RWPE1 (cell line): ENCODE data around the gene QSOX1.
A peak's percentile ranks its signal among the peaks of the same experiment; 100 is the strongest.

ENCODE experiments used
- CTCF ChIA-PET: fragments of 350-600 bp; sonication (Branson Sonifier 250); formaldehyde crosslinking; extraction: SDS; loops from one replicate; lab custom pipeline; 2021; lab: Yijun Ruan, JAX
- POLR2A ChIA-PET: fragments of 400-600 bp; formaldehyde crosslinking; extraction: SDS; loops from one replicate; lab custom pipeline; 2020; ENCODE audit warnings: antibody characterized with exemption; ENCODE audit not compliant: low non-redundant PET; lab: Yijun Ruan, JAX
- DNase-seq: peaks from one replicate; pipeline ENCODE4 v3.0.0; 2012; ENCODE audit warnings: low spot score
- H3K27ac ChIP-seq: fragments of 450-650 bp; 2 replicates; pipeline ENCODE4 v1.5.1; 2017
- CTCF ChIP-seq: fragments of 450-650 bp; conservative IDR thresholded peaks from 2 replicates; pipeline ENCODE4 v1.5.1; 2017; ENCODE audit warnings: low read depth, mild to moderate bottlenecking

Gene QSOX1

GRCh38 chr1:180167021-180167701 is 12.5 kb downstream of the QSOX1 start:
- no peak for TF ChIP-seq CTCF
- peak overlapping the region; percentile 76 for H3K27ac ChIP-seq
- DNase-seq: no peak
- ChIA-PET POLR2A (interaction anchor here (0.6 kb wide), 1 partner anchor 45 kb away, joined by 3 read pairs; no protein-coding TSS in a partner anchor), CTCF (interaction anchor here (0.6 to 1.8 kb wide), 6 partner anchors 9 to 461 kb away, joined by 3 to 6 read pairs (median 4); no protein-coding TSS in a partner anchor)

DNA sequence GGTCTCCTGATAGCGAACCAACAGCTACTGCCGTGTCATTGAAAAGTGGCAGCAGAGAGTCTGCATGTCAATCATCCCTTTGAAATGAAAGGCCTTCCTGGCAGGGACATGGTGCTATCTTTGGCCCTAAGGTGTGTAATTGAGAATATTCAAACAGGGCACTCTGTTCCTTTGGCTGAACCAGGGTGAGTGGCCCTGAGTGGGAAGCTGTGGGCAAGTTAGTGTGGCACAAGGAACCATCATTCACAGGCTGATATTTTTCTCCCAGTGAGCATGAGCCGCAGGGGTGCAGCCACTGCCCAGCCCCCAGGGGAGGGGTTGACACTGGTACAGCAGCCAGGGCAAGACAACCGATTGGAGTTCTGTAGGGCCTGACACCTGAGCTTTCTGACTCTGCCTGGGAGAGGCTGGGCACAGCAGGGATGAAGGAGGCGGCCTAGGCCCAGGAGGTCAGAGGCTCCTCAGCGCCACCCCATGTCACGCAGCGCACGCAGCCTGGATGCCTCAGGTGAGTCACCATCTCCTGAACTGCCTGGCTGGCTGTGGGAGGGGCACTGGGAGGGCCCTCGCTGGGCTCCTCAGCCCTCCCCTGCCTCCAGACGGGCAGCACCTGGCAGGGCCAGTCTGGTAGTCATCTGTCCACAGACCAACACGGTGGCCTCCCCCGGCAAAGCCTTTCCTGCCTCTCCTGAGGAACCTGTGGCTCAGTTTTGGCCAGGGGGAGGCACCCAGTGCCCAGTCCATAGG is 13.2 kb downstream of the QSOX1 start:
- peak overlapping the region; percentile 76 for H3K27ac ChIP-seq
- peak; percentile 93 for DNase-seq
- ChIA-PET POLR2A (interaction anchor here (0.6 kb wide), 2 partner anchors 13 to 44 kb away, joined by 3 read pairs; no protein-coding TSS in a partner anchor), CTCF (interaction anchor here (0.5 to 1.8 kb wide), 8 partner anchors 9 to 461 kb away, joined by 3 to 9 read pairs (median 4); no protein-coding TSS in a partner anchor)
- TF ChIP-seq CTCF: no peak; the same call in none of the 2 replicates

GRCh38 chr1:180168786-180169639 is 14.3 kb downstream of the QSOX1 start:
- peak overlapping the region; percentile 76 for H3K27ac ChIP-seq
- ChIA-PET CTCF (interaction anchor here (0.5 to 1.8 kb wide), 7 partner anchors 10 to 1626 kb away, joined by 3 to 9 read pairs (median 3); no protein-coding TSS in a partner anchor), POLR2A (no interaction called here)
- no peak for TF ChIP-seq CTCF
- DNase-seq: peak; percentile 50

- no peak for DNase-seq
- POLR2A ChIA-PET: no interaction called here
- H3K27ac ChIP-seq: peak overlapping the region; percentile 76; the same call in 1 of the 2 replicates
- TF ChIP-seq CTCF: no peak
- CTCF ChIA-PET: interaction anchor here (1.6 kb wide), 1 partner anchor 9 kb away, joined by 4 read pairs; no protein-coding TSS in a partner anchor
These were observed 15.0 kb downstream of the QSOX1 start for GRCh38 chr1:180169640-180170195.

DNA sequence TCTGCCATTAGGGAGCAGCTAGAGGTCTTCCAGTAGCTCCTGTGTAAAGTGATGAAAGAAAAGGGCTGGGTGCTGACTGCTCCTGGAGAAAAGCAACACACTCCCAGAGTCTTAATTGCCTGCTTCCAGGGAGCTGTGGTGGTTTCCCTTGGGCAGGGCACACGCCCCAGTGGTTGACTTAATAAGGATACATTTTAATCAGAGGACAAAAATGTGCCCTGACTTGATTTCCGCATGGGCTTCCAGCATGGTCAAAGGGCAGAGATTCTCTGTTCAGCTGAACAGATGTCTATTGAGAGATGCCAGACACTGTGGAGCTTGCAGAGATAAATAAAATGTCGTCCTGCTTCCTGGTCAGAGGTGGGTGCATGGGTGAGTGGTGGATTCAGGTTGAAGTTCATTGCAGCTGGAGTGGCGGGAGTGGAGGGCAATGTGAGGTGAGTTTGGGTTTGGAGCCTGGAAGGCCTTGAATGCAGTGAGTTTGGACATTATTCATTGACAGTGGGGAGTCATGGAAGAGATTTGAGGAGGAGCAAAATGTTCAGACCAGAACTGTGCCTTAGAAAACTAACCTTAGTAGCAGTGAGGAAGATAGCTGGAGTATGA is 16.0 kb downstream of the QSOX1 start:
- ChIA-PET CTCF (interaction anchor here (1.0 to 1.6 kb wide), 2 partner anchors 9 to 464 kb away, joined by 3 to 4 read pairs; no protein-coding TSS in a partner anchor), POLR2A (interaction anchor here (0.5 kb wide), 1 partner anchor 16 kb away, joined by 3 read pairs; no protein-coding TSS in a partner anchor)
- DNase-seq: peak; percentile 41

More for the DNA sequence above, 16.0 kb downstream of the QSOX1 start:
- no peak for TF ChIP-seq CTCF
- H3K27ac ChIP-seq: no peak overlapping the region
